ENCODE data around the gene USP3. TPM values are rescaled to one million over a fixed set of nuclear protein-coding genes. Genes with fewer than 3 reads are reported as not detected.

Gene USP3
- polyA plus RNA-seq, 1 of the 3 experiments (the other 2 are of a cell fraction), result 9.3 TPM

DNA sequence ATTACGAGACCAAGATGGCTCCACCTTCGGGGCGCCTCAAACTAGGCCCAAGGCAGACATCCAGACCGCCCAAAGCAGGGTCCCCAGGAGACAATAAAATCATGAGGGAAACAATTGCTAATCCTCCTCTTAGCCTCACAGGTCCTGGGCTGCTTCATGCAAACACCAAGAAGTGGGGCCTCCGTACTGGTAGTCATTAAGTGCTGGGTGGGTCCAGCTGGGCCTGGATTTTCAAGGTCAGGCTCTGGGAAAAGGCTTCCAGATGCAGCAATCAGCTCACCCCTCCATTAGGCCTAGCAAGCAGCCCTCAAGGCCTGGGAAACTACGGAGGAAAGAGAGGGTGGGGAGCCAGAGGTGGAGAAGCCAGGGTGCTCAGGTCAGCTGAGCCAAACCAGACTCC, 93.4 kb downstream of the USP3 start:
- H3K27ac ChIP-seq (ENCODE audit: low read depth in 2 of 2, low read length in 1 of 2), result no peak overlapping the region
- no peaks in the 10 kb centered on the region for H3K9me3 ChIP-seq
- H3K79me2 ChIP-seq (ENCODE audit: insufficient read depth), result no peaks in the 10 kb centered on the region
- peaks cover 13 to 14% of the 10 kb centered on the region in 2 experiments for H3K36me3 ChIP-seq (replicated peaks in 1 of 2; ENCODE audit: control insufficient read depth in 1 of 2, insufficient read depth in 2 of 2, low read length in 1 of 2)
- peaks cover 7% of the 10 kb centered on the region for H3F3A ChIP-seq (replicated peaks; ENCODE audit: insufficient read depth)
- POLR2A ChIA-PET, result no interaction called here
- no peak overlapping the region for H3K4me2 ChIP-seq
- H4K20me1 ChIP-seq (ENCODE audit: insufficient read depth), result no peaks in the 10 kb centered on the region
- H3K27me3 ChIP-seq (ENCODE audit: insufficient read depth), result no peaks in the 10 kb centered on the region
- no peaks in the 10 kb centered on the region for H3K9me2 ChIP-seq
- peaks cover 6 to 9% of the 10 kb centered on the region in 2 experiments; a peak in 2 of 4 replicates for H3K4me1 ChIP-seq (ENCODE audit: control insufficient read depth in 1 of 2, insufficient read depth in 2 of 2, low read depth in 1 of 2, low read length in 1 of 2)
- CTCF ChIA-PET, result interaction anchor here (0.8 to 3.0 kb wide), 4 partner anchors 12 to 131 kb away, joined by 3 to 17 read pairs (median 3); no protein-coding TSS in a partner anchor
- no peak overlapping the region for H3K9ac ChIP-seq
- DNase-seq, result peak; percentile 42
- 91% methylated on average over 3 of the region's 6 CpGs for WGBS (ENCODE audit: low lambda C conversion rate)
- no peak for TF ChIP-seq CHD2 (IDR thresholded peaks at IDR 0.05; ENCODE audit: low read length, partially characterized antibody)
- TF ChIP-seq, protein P1, sequence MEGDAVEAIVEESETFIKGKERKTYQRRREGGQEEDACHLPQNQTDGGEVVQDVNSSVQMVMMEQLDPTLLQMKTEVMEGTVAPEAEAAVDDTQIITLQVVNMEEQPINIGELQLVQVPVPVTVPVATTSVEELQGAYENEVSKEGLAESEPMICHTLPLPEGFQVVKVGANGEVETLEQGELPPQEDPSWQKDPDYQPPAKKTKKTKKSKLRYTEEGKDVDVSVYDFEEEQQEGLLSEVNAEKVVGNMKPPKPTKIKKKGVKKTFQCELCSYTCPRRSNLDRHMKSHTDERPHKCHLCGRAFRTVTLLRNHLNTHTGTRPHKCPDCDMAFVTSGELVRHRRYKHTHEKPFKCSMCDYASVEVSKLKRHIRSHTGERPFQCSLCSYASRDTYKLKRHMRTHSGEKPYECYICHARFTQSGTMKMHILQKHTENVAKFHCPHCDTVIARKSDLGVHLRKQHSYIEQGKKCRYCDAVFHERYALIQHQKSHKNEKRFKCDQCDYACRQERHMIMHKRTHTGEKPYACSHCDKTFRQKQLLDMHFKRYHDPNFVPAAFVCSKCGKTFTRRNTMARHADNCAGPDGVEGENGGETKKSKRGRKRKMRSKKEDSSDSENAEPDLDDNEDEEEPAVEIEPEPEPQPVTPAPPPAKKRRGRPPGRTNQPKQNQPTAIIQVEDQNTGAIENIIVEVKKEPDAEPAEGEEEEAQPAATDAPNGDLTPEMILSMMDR (IDR thresholded peaks at IDR 0.05), result no peak
- no peak for TF ChIP-seq EP300 (IDR thresholded peaks at IDR 0.05; ENCODE audit: borderline replicate concordance in 1 of 2, low read depth in 1 of 2, low read length in 1 of 2)
- no peak for TF ChIP-seq RXRA (IDR thresholded peaks at IDR 0.05; ENCODE audit: borderline replicate concordance, low read depth)
- TF ChIP-seq JUND (IDR thresholded peaks at IDR 0.05), result no peak
- TF ChIP-seq SMC3 (IDR thresholded peaks at IDR 0.05; ENCODE audit: low read depth, low read length), result no peak
- TF ChIP-seq, protein P2, sequence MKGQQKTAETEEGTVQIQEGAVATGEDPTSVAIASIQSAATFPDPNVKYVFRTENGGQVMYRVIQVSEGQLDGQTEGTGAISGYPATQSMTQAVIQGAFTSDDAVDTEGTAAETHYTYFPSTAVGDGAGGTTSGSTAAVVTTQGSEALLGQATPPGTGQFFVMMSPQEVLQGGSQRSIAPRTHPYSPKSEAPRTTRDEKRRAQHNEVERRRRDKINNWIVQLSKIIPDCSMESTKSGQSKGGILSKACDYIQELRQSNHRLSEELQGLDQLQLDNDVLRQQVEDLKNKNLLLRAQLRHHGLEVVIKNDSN (IDR thresholded peaks at IDR 0.05; ENCODE audit: borderline replicate concordance, low read depth), result no peak
- no peak for TF ChIP-seq POLR2AphosphoS5 (IDR thresholded peaks at IDR 0.05; ENCODE audit: low read depth, low read length)
- TF ChIP-seq, protein P3, sequence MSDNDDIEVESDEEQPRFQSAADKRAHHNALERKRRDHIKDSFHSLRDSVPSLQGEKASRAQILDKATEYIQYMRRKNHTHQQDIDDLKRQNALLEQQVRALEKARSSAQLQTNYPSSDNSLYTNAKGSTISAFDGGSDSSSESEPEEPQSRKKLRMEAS (IDR thresholded peaks at IDR 0.05; ENCODE audit: low read depth), result no peak
- no peak for TF ChIP-seq FOXJ3 (CRISPR knock-in tag; IDR thresholded peaks at IDR 0.05)
- H3K4me3 ChIP-seq (ENCODE audit: low read depth in 2 of 2, low read length in 1 of 2), result no peak overlapping the region
- no peak overlapping the region for H2AFZ ChIP-seq (ENCODE audit: low read depth)

DNA sequence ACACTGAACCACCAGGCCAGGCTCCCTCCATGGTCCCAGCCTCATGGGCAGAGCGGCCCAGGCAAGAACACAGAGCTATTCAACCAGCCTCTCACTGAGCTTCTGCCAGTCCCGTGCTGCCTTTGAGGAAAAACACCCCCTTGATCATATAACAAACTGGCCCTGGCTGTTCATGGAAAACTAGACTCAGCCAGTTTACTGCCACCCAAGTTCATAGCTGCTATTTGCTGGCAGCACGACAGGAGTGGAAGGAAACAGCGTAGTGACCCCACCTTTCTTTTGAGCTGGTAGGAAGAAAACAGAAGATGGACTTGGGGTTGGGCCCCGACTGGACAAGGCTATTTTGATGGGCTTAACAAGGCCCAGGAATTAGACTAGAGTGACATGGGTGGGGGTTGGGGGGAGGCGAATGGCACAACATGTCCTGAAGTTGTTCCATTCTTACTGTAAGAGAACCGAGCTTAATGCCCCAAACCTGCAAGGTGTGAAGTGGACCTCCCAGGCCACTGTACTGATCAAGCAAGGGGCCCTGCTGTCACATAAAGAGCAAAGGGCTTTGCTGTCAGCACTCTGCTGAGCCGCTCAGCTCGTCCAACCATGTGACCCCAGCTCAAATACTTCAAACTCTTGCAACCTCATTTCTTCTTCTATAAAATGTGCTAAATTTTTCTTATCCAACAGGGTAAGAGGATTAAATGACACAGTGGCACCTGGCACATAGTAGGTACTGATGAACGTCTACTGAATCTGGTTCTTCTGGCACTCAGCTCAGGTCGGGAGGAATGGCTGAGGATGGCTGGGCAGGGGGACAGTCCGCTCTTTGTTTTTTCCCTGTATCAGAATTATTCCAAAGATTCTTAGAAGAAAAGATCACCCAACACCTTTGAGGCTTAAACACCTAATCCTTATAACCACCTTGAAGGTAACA, 94.3 kb downstream of the USP3 start:
- Histone ChIP-seq H4K20me1 (ENCODE audit: insufficient read depth) (no peaks in the 10 kb centered on the region), H3K4me1 (ENCODE audit: control insufficient read depth in 1 of 2, insufficient read depth in 2 of 2, low read depth in 1 of 2, low read length in 1 of 2) (peaks cover 6 to 9% of the 10 kb centered on the region in 2 experiments; a peak in 2 of 4 replicates), H3K4me3 (ENCODE audit: low read depth in 2 of 2, low read length in 1 of 2) (no peak overlapping the region), H3K36me3 (replicated peaks in 1 of 2; ENCODE audit: control insufficient read depth in 1 of 2, insufficient read depth in 2 of 2, low read length in 1 of 2) (peaks cover 4 to 10% of the 10 kb centered on the region in 2 experiments), H3K4me2 (no peak overlapping the region), H3K9me3 (no peaks in the 10 kb centered on the region), H3K9ac (no peak overlapping the region), H2AFZ (ENCODE audit: low read depth) (no peak overlapping the region), H3F3A (replicated peaks; ENCODE audit: insufficient read depth) (peaks cover 4% of the 10 kb centered on the region), H3K27ac (ENCODE audit: low read depth in 2 of 2, low read length in 1 of 2) (no peak overlapping the region), H3K79me2 (ENCODE audit: insufficient read depth) (no peaks in the 10 kb centered on the region), H3K9me2 (no peaks in the 10 kb centered on the region), H3K27me3 (ENCODE audit: insufficient read depth) (no peaks in the 10 kb centered on the region)
- ChIA-PET CTCF (interaction anchor here (0.7 to 3.0 kb wide), 8 partner anchors 9 to 469 kb away, joined by 3 to 17 read pairs (median 3); no protein-coding TSS in a partner anchor), POLR2A (interaction anchor here (0.5 kb wide), 1 partner anchor 463 kb away, joined by 5 read pairs; no protein-coding TSS in a partner anchor)
- 92% methylated on average over 11 of the region's 12 CpGs for whole genome bisulfite sequencing (ENCODE audit: low lambda C conversion rate)
- DNase-seq, result peak; percentile 16
- TF ChIP-seq RXRA (IDR thresholded peaks at IDR 0.05; ENCODE audit: borderline replicate concordance, low read depth) (no peak), NRF1 (IDR thresholded peaks at IDR 0.05; ENCODE audit: low read depth, low read length) (no peak), GATA2 (CRISPR knock-in tag; IDR thresholded peaks at IDR 0.05) (no peak), JUND (IDR thresholded peaks at IDR 0.05) (no peak), FOXM1 (IDR thresholded peaks at IDR 0.05; ENCODE audit: low read depth) (no peak), CHD2 (IDR thresholded peaks at IDR 0.05; ENCODE audit: low read length, partially characterized antibody) (no peak), FOSL2 (IDR thresholded peaks at IDR 0.05; ENCODE audit: borderline replicate concordance, low read depth) (no peak)
- TF ChIP-seq, protein P4, sequence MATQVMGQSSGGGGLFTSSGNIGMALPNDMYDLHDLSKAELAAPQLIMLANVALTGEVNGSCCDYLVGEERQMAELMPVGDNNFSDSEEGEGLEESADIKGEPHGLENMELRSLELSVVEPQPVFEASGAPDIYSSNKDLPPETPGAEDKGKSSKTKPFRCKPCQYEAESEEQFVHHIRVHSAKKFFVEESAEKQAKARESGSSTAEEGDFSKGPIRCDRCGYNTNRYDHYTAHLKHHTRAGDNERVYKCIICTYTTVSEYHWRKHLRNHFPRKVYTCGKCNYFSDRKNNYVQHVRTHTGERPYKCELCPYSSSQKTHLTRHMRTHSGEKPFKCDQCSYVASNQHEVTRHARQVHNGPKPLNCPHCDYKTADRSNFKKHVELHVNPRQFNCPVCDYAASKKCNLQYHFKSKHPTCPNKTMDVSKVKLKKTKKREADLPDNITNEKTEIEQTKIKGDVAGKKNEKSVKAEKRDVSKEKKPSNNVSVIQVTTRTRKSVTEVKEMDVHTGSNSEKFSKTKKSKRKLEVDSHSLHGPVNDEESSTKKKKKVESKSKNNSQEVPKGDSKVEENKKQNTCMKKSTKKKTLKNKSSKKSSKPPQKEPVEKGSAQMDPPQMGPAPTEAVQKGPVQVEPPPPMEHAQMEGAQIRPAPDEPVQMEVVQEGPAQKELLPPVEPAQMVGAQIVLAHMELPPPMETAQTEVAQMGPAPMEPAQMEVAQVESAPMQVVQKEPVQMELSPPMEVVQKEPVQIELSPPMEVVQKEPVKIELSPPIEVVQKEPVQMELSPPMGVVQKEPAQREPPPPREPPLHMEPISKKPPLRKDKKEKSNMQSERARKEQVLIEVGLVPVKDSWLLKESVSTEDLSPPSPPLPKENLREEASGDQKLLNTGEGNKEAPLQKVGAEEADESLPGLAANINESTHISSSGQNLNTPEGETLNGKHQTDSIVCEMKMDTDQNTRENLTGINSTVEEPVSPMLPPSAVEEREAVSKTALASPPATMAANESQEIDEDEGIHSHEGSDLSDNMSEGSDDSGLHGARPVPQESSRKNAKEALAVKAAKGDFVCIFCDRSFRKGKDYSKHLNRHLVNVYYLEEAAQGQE (IDR thresholded peaks at IDR 0.05; ENCODE audit: low read depth, low read length), result no peak
- TF ChIP-seq, protein P3 (IDR thresholded peaks at IDR 0.05; ENCODE audit: low read depth), result no peak
- TF ChIP-seq, protein P5, sequence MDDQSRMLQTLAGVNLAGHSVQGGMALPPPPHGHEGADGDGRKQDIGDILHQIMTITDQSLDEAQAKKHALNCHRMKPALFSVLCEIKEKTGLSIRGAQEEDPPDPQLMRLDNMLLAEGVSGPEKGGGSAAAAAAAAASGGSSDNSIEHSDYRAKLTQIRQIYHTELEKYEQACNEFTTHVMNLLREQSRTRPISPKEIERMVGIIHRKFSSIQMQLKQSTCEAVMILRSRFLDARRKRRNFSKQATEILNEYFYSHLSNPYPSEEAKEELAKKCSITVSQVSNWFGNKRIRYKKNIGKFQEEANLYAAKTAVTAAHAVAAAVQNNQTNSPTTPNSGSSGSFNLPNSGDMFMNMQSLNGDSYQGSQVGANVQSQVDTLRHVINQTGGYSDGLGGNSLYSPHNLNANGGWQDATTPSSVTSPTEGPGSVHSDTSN (IDR thresholded peaks at IDR 0.05), result no peak

Data from SK-N-SH (cell line).